HUES6 (cell line): Measurements from ENCODE around the gene COL4A1.

Experiments used
- H3K27ac ChIP-seq: 2 replicates; pipeline ENCODE4 v1.7.0; 2013; ENCODE audit warnings: low read depth, mild to moderate bottlenecking, low read length, inconsistent platforms
- H3K27me3 ChIP-seq: 2 replicates; pipeline ENCODE4 v1.6.1; 2013; ENCODE audit warnings: low read length; ENCODE audit not compliant: control insufficient read depth, insufficient read depth
- H3K36me3 ChIP-seq: 2 replicates; pipeline ENCODE4 v1.6.1; 2013; ENCODE audit warnings: low read length; ENCODE audit not compliant: control insufficient read depth, insufficient read depth
- H3K4me1 ChIP-seq: 2 replicates; pipeline ENCODE4 v1.6.1; 2013; ENCODE audit warnings: low read length; ENCODE audit not compliant: control insufficient read depth, insufficient read depth
- H3K4me3 ChIP-seq: 2 replicates; pipeline ENCODE4 v1.5.1; 2013; ENCODE audit warnings: low read depth, low read length
- H3K9ac ChIP-seq: one replicate; pipeline ENCODE4 v1.6.1; 2013; ENCODE audit warnings: mild to moderate bottlenecking, low read length
- H3K9me3 ChIP-seq: 2 replicates; pipeline ENCODE4 v1.6.1; 2013; ENCODE audit warnings: low read depth, low read length; ENCODE audit not compliant: control insufficient read depth, insufficient read depth

Gene COL4A1

GRCh38 chr13:110213461-110214074 is 93.4 kb downstream of the COL4A1 start:
- Histone ChIP-seq H3K9me3 (no peaks in the 10 kb centered on the region), H3K36me3 (peaks cover 22% of the 10 kb centered on the region), H3K9ac (peak overlapping the region; percentile 14), H3K27ac (no peak overlapping the region), H3K27me3 (no peaks in the 10 kb centered on the region), H3K4me1 (0 out of 2 replicates have a peak, but pooled peaks cover 6% of the 10 kb centered on the region), H3K4me3 (no peak overlapping the region)

- Histone ChIP-seq H3K27me3 (no peaks in the 10 kb centered on the region), H3K9ac (no peak overlapping the region), H3K36me3 (peaks cover 32% of the 10 kb centered on the region), H3K27ac (no peak overlapping the region), H3K9me3 (no peaks in the 10 kb centered on the region), H3K4me1 (0 out of 2 replicates have a peak, but pooled peaks cover 6% of the 10 kb centered on the region), H3K4me3 (no peak overlapping the region)
These were observed 94.4 kb downstream of the COL4A1 start for GRCh38 chr13:110212529-110212928.

GRCh38 chr13:110211735-110212134 is 95.2 kb downstream of the COL4A1 start:
- Histone ChIP-seq H3K27ac (no peak overlapping the region), H3K36me3 (peaks cover 39% of the 10 kb centered on the region), H3K4me3 (no peak overlapping the region), H3K9me3 (no peaks in the 10 kb centered on the region), H3K9ac (no peak overlapping the region), H3K27me3 (no peaks in the 10 kb centered on the region), H3K4me1 (0 out of 2 replicates have a peak, but pooled peaks cover 6% of the 10 kb centered on the region)

- Histone ChIP-seq H3K9ac (no peak overlapping the region), H3K27me3 (no peaks in the 10 kb centered on the region), H3K9me3 (no peaks in the 10 kb centered on the region), H3K4me3 (no peak overlapping the region), H3K27ac (no peak overlapping the region), H3K4me1 (0 out of 2 replicates have a peak, but pooled peaks cover 6% of the 10 kb centered on the region), H3K36me3 (peaks cover 46% of the 10 kb centered on the region)
These were observed 95.9 kb downstream of the COL4A1 start for GRCh38 chr13:110211046-110211445.

- Histone ChIP-seq H3K9ac (no peak overlapping the region), H3K36me3 (peaks cover 48% of the 10 kb centered on the region), H3K27ac (no peak overlapping the region), H3K27me3 (no peaks in the 10 kb centered on the region), H3K4me3 (no peak overlapping the region), H3K9me3 (no peaks in the 10 kb centered on the region), H3K4me1 (0 out of 2 replicates have a peak, but pooled peaks cover 6% of the 10 kb centered on the region)
These were observed 96.4 kb downstream of the COL4A1 start for GRCh38 chr13:110210604-110210985.

GRCh38 chr13:110209950-110210603 is 96.9 kb downstream of the COL4A1 start:
- Histone ChIP-seq H3K27me3 (no peaks in the 10 kb centered on the region), H3K9ac (no peak overlapping the region), H3K36me3 (peaks cover 51% of the 10 kb centered on the region), H3K4me1 (0 out of 2 replicates have a peak, but pooled peaks cover 6% of the 10 kb centered on the region), H3K4me3 (no peak overlapping the region), H3K9me3 (no peaks in the 10 kb centered on the region), H3K27ac (no peak overlapping the region)

GRCh38 chr13:110208116-110208515 is 98.8 kb downstream of the COL4A1 start:
- no peaks in the 10 kb centered on the region for H3K9me3 ChIP-seq
- H3K4me3 ChIP-seq, result no peak overlapping the region
- H3K27me3 ChIP-seq, result no peaks in the 10 kb centered on the region
- peaks cover 61% of the 10 kb centered on the region for H3K36me3 ChIP-seq
- no peak overlapping the region for H3K27ac ChIP-seq
- H3K9ac ChIP-seq, result no peak overlapping the region
- no peaks in the 10 kb centered on the region for H3K4me1 ChIP-seq

GRCh38 chr13:110206996-110207395 is 100.0 kb downstream of the COL4A1 start:
- H3K27ac ChIP-seq, result no peak overlapping the region
- no peaks in the 10 kb centered on the region for H3K27me3 ChIP-seq
- no peak overlapping the region for H3K9ac ChIP-seq
- H3K36me3 ChIP-seq, result peaks cover 51% of the 10 kb centered on the region
- H3K4me1 ChIP-seq, result no peaks in the 10 kb centered on the region
- no peak overlapping the region for H3K4me3 ChIP-seq
- H3K9me3 ChIP-seq, result no peaks in the 10 kb centered on the region

- peaks cover 48% of the 10 kb centered on the region for H3K36me3 ChIP-seq
- H3K4me1 ChIP-seq, result no peaks in the 10 kb centered on the region
- H3K27me3 ChIP-seq, result no peaks in the 10 kb centered on the region
- no peak overlapping the region for H3K9ac ChIP-seq
- no peak overlapping the region for H3K27ac ChIP-seq
- no peak overlapping the region for H3K4me3 ChIP-seq
- no peaks in the 10 kb centered on the region for H3K9me3 ChIP-seq
These were observed 100.8 kb downstream of the COL4A1 start for GRCh38 chr13:110206185-110206584.

GRCh38 chr13:110201114-110201513 is 105.8 kb downstream of the COL4A1 start:
- Histone ChIP-seq H3K27ac (no peak overlapping the region), H3K4me1 (no peaks in the 10 kb centered on the region), H3K36me3 (peaks cover 60% of the 10 kb centered on the region)

GRCh38 chr13:110200276-110200870 is 106.6 kb downstream of the COL4A1 start:
- H3K27me3 ChIP-seq, result no peaks in the 10 kb centered on the region
- H3K4me3 ChIP-seq, result no peak overlapping the region
- no peak overlapping the region for H3K9ac ChIP-seq
- H3K36me3 ChIP-seq, result peaks cover 58% of the 10 kb centered on the region
- no peaks in the 10 kb centered on the region for H3K4me1 ChIP-seq
- H3K27ac ChIP-seq, result no peak overlapping the region
- no peaks in the 10 kb centered on the region for H3K9me3 ChIP-seq

More at GRCh38 chr13:110201114-110201513, 105.8 kb downstream of the COL4A1 start:
- H3K9me3 ChIP-seq, result no peaks in the 10 kb centered on the region
- no peak overlapping the region for H3K4me3 ChIP-seq
- H3K9ac ChIP-seq, result no peak overlapping the region
- H3K27me3 ChIP-seq, result no peaks in the 10 kb centered on the region
